Fibroblast of villous mesenchyme (primary cell): ENCODE results near the gene NAA15. TPM values are rescaled to one million over a fixed set of nuclear protein-coding genes. Genes with fewer than 3 reads are reported as not detected.

Source experiments
- DNase-seq: peaks from one replicate; pipeline ENCODE4 v3.0.0-alpha.2; 2010; ENCODE audit warnings: low read depth
- H3K4me3 ChIP-seq: 2 replicates; pipeline ENCODE4 v1.5.1; 2011; ENCODE audit warnings: low read depth, mild to moderate bottlenecking, low read length
- CTCF ChIP-seq: IDR thresholded peaks from 2 replicates; pipeline ENCODE4 v1.5.1; 2012; ENCODE audit warnings: low read depth, mild to moderate bottlenecking, low read length; ENCODE audit not compliant: insufficient read depth
- total RNA-seq: library from RNA; depleted of rRNA; stranded (reverse); fragments of >200 nt; gene quantifications from 2 replicates; pipeline ENCODE4 v1.2.3, GENCODE V29; 2012

Gene NAA15
- total RNA-seq, 1 donor: 66.5 TPM

DNA sequence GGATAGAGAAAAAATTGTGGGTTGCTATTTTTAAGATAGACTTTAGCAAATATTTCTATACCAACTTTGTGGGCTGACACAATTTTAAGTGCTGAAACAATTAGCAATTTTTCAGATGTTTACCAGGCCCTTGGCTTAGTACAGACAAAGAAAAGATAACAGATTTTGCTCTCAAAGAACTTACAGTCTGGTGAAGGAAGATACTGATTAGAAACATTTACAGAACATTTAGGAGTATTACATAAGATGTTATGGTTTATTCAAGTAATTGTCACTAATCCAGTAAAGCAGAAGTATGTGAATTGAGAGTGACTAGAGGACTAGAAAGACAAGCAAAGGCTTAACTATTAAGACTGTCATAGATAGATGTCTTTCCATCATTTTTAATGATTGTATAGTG, 36.3 kb downstream of the NAA15 start:
- no peak overlapping the region for H3K4me3 ChIP-seq
- no peak for TF ChIP-seq CTCF
- DNase-seq: no peak

GRCh38 chr4:139361301-139361700, 60.0 kb downstream of the NAA15 start:
- H3K4me3 ChIP-seq: no peak overlapping the region
- TF ChIP-seq CTCF: no peak
- no peak for DNase-seq

DNA sequence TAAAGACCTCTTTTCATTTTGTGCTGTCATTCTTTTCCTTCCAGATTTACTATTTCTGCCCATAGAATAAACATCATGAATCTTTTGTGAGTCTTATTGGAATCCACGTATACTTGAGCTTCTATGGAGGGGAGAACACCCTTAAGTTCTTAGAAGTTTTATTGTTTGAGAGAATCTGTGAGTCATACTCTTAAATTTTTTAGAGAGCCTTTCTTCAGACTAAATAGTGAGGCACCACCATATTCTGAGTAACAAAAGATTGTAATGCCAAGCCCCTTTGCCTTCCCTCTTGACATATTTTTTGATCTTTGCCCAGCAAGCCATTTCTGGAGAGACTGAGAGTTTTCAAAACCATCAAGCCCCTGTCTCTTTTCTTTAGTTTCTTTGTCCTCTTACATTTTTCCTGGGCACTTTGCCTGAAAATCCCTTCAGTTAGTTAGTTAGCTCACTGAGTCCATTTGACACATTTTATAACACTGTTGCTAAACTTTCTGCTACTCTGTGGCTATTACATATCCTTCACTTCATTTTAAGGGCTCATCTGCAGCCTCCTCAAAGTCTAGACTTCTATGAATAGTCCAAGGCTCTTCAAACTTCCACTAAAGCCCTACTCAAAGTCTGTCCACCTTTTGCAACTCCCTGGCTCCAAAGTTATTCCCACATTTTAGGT, 66.3 kb downstream of the NAA15 start:
- no peak for TF ChIP-seq CTCF
- DNase-seq: peak; percentile 68
- no peak overlapping the region for H3K4me3 ChIP-seq

DNA sequence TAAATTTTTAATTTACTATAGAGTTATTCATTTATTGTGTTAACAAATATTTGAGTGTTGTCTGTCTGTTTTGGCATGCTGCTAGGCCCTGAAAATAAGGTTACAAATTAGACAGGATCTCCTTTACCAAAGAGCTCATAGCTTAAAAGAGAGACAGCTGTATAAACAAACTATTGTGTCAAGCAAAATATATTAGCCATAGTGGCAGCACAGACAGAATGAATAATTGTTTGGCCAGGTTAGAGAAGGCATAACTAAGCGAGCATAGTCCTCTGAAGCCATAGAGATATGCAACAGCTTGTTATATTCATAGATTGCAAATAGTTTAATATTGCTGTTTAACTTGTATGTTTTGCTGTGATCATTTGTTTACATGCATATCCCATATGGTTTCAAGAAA, 67.7 kb downstream of the NAA15 start:
- TF ChIP-seq CTCF: no peak
- H3K4me3 ChIP-seq: no peak overlapping the region
- no peak for DNase-seq

- TF ChIP-seq CTCF: no peak
- DNase-seq: no peak
- H3K4me3 ChIP-seq: no peak overlapping the region
These were observed 72.9 kb downstream of the NAA15 start for GRCh38 chr4:139374251-139374650.

DNA sequence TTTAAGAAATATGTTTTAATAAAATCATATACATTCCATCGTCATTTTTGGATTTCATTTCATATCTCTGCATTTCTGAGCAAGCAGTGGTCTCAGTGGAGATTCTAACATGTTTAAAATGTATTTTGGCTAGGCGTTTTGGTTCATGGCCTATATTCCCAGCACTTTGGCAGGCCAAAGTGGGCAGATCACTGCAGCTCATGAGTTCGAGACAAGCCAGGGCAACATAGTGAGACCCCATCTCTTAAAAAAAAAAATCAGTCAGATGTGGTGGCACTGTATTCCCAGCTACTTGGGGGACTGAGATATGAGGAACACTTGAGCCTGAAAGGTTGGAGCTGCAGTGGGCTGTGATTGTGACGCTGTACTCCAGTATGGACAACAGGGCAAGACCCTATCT, 85.1 kb downstream of the NAA15 start:
- no peak for DNase-seq
- no peak for TF ChIP-seq CTCF
- H3K4me3 ChIP-seq: no peak overlapping the region

DNA sequence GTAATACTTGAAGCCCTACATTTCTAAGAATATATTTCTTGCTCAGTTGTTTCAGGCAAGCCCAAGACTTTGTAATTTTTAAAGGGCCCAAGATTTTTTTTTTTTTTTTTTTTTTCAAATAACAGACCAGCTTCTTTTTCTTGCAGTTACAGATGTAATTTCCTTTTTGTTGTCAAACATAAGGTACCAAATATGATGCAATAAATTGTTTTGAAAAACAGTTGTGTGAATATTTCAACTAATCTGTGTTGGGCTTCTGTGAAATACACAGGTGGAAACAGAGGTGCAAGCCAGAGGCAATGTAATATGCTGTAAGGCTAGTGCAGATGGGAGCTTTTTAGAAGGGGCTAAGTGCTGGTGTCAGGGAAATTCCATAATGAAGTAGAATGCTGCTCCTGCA, 87.8 kb downstream of the NAA15 start:
- no peak overlapping the region for H3K4me3 ChIP-seq
- DNase-seq: no peak
- no peak for TF ChIP-seq CTCF
